H9 (cell line): ENCODE measurements around the gene TBX21. TPM values are rescaled to one million over a fixed set of nuclear protein-coding genes. Genes with fewer than 3 reads are reported as not detected.

Experiments
- DNase-seq: peaks from one replicate; pipeline ENCODE4 v3.0.0-alpha.2; 2017
- H2AFZ ChIP-seq: one replicate; pipeline ENCODE4 v1.6.1; 2013; ENCODE audit warnings: mild to moderate bottlenecking, low read length, control low read depth, moderate library complexity
- H2AK5ac ChIP-seq: 2 replicates; pipeline ENCODE4 v1.6.1; 2013; ENCODE audit warnings: low read length, control low read depth, mixed read lengths; ENCODE audit not compliant: insufficient read length
- H2BK120ac ChIP-seq: one replicate; pipeline ENCODE4 v1.6.1; 2013; ENCODE audit warnings: low read depth, mild to moderate bottlenecking, low read length, control low read depth, inconsistent platforms; ENCODE audit not compliant: poor library complexity, severe bottlenecking
- H2BK12ac ChIP-seq: 2 replicates; pipeline ENCODE4 v1.6.1; 2013; ENCODE audit warnings: low read length, control low read depth, mixed read lengths, low read depth; ENCODE audit not compliant: insufficient read length
- H2BK15ac ChIP-seq: 2 replicates; pipeline ENCODE4 v1.6.1; 2013; ENCODE audit warnings: low read depth, low read length, control low read depth
- H2BK20ac ChIP-seq: one replicate; pipeline ENCODE4 v1.6.1; 2013; ENCODE audit warnings: low read depth, mild to moderate bottlenecking, low read length, control low read depth, inconsistent platforms; ENCODE audit not compliant: poor library complexity, severe bottlenecking
- H2BK5ac ChIP-seq: 2 replicates; pipeline ENCODE4 v1.6.1; 2013; ENCODE audit warnings: low read length, control low read depth, mixed read lengths; ENCODE audit not compliant: insufficient read length
- H3K14ac ChIP-seq: 2 replicates; pipeline ENCODE4 v1.6.1; 2013; ENCODE audit warnings: low read length, control low read depth; ENCODE audit not compliant: insufficient read depth
- H3K18ac ChIP-seq: 2 replicates; pipeline ENCODE4 v1.6.1; 2013; ENCODE audit warnings: low read depth, mild to moderate bottlenecking, mixed read lengths, low read length, control low read depth; ENCODE audit not compliant: insufficient read length
- H3K23ac ChIP-seq: 2 replicates; pipeline ENCODE4 v1.6.1; 2013; ENCODE audit warnings: low read length, control low read depth, mixed read lengths, low read depth; ENCODE audit not compliant: insufficient read length
- H3K23me2 ChIP-seq: 2 replicates; pipeline ENCODE4 v1.6.1; 2013; ENCODE audit warnings: low read depth, mild to moderate bottlenecking, mixed read lengths, low read length, control low read depth; ENCODE audit not compliant: insufficient read length, poor library complexity, severe bottlenecking
- H3K27ac ChIP-seq: 2 replicates; pipeline ENCODE4 v1.5.1; 2013; ENCODE audit warnings: low read length, control low read depth, mixed read lengths, low read depth; ENCODE audit not compliant: insufficient read length
- H3K27me3 ChIP-seq: 2 replicates; pipeline ENCODE4 v1.6.1; 2013; ENCODE audit warnings: low read length, control low read depth, inconsistent platforms; ENCODE audit not compliant: insufficient read depth
- H3K4ac ChIP-seq: 2 replicates; pipeline ENCODE4 v1.6.1; 2013; ENCODE audit warnings: low read depth, mild to moderate bottlenecking, control low read depth, inconsistent platforms, low read length, moderate library complexity
- H3K4me1 ChIP-seq: 2 replicates; pipeline ENCODE4 v1.6.1; 2013; ENCODE audit warnings: low read length, control low read depth, inconsistent platforms; ENCODE audit not compliant: insufficient read depth
- H3K4me2 ChIP-seq: 2 replicates; pipeline ENCODE4 v1.6.1; 2013; ENCODE audit warnings: low read length, control low read depth, mixed read lengths; ENCODE audit not compliant: insufficient read length, insufficient read depth
- H3K56ac ChIP-seq: 2 replicates; pipeline ENCODE4 v1.6.1; 2013; ENCODE audit warnings: low read depth, mild to moderate bottlenecking, mixed read lengths, low read length, control low read depth; ENCODE audit not compliant: insufficient read length
- H3K79me1 ChIP-seq: 2 replicates; pipeline ENCODE4 v1.6.1; 2013; ENCODE audit warnings: low read depth, mild to moderate bottlenecking, moderate library complexity, low read length, control low read depth, inconsistent platforms; ENCODE audit not compliant: insufficient read depth, poor library complexity, severe bottlenecking
- H3K79me2 ChIP-seq: 2 replicates; pipeline ENCODE4 v1.6.1; 2013; ENCODE audit warnings: low read length, control low read depth, inconsistent platforms; ENCODE audit not compliant: insufficient read depth
- H3K9ac ChIP-seq: 2 replicates; pipeline ENCODE4 v1.6.1; 2013; ENCODE audit warnings: low read length, control low read depth, mixed read lengths; ENCODE audit not compliant: insufficient read length; ENCODE audit errors: extremely low read depth
- H3K9me3 ChIP-seq: one replicate; pipeline ENCODE4 v1.6.1; 2013; ENCODE audit warnings: low read depth, low read length, inconsistent platforms; ENCODE audit not compliant: control insufficient read depth
- H3T11ph ChIP-seq: one replicate; pipeline ENCODE4 v1.6.1; 2013; ENCODE audit warnings: mild to moderate bottlenecking, low read length, control low read depth, inconsistent platforms
- H4K20me1 ChIP-seq: one replicate; pipeline ENCODE4 v1.6.1; 2013; ENCODE audit not compliant: control insufficient read depth, insufficient read length, insufficient read depth
- H4K5ac ChIP-seq: 2 replicates; pipeline ENCODE4 v1.6.1; 2013; ENCODE audit warnings: low read depth, mild to moderate bottlenecking, mixed read lengths, low read length, control low read depth; ENCODE audit not compliant: insufficient read length
- H4K8ac ChIP-seq: replicated peaks from 2 replicates; pipeline ENCODE4 v1.6.1; 2013; ENCODE audit warnings: low read length, control low read depth, mixed read lengths, low read depth; ENCODE audit not compliant: insufficient read length
- H4K91ac ChIP-seq: 2 replicates; pipeline ENCODE4 v1.6.1; 2013; ENCODE audit warnings: low read depth, mild to moderate bottlenecking, moderate library complexity, mixed read lengths, low read length, control low read depth; ENCODE audit not compliant: insufficient read length
- H3K27ac Mint-ChIP-seq, 3 experiments: 2 replicates in 2 of 3; 3 replicates in 1 of 3; pipeline ENCODE4 v1.8.0; 2020 to 2021; ENCODE audit warnings: mixed read lengths in 3 of 3, mild to moderate bottlenecking in 1 of 3, moderate library complexity in 1 of 3
- H3K27me3 Mint-ChIP-seq: 2 replicates; pipeline ENCODE4 v1.8.0; 2021; ENCODE audit warnings: low read depth, mild to moderate bottlenecking, moderate library complexity, mixed read lengths
- H3K36me3 Mint-ChIP-seq, 3 experiments: 2 replicates in 2 of 3; 3 replicates in 1 of 3; pipeline ENCODE4 v1.8.0; 2020 to 2021; ENCODE audit warnings: low read depth in 3 of 3, mixed read lengths in 3 of 3; ENCODE audit not compliant: insufficient read depth in 1 of 3
- H3K4me1 Mint-ChIP-seq, 2 experiments: 2 replicates each; pipeline ENCODE4 v1.8.0; 2020; ENCODE audit warnings: mixed read lengths in 2 of 2
- H3K4me3 Mint-ChIP-seq, 2 experiments: 2 replicates in 1 of 2; 3 replicates in 1 of 2; pipeline ENCODE4 v1.8.0; 2020 to 2021; ENCODE audit warnings: mild to moderate bottlenecking in 2 of 2, mixed read lengths in 2 of 2, moderate library complexity in 1 of 2
- H3K9me3 Mint-ChIP-seq, 2 experiments: 2 replicates in 1 of 2; 3 replicates in 1 of 2; pipeline ENCODE4 v1.8.0; 2020; ENCODE audit warnings: mild to moderate bottlenecking in 2 of 2, mixed read lengths in 2 of 2, moderate library complexity in 1 of 2
- WGBS: extraction: QIAGEN DNeasy Blood & Tissue Kit; methylation state at CpG from one replicate; pipeline ENCODE4 v1.1.7; 2013; ENCODE audit warnings: missing lambda C conversion rate, low lambda C conversion rate, mixed read lengths; ENCODE audit not compliant: insufficient read length; ENCODE audit errors: extremely low coverage; 5-methylcytosine and 5-hydroxymethylcytosine counted together
- total RNA-seq: library from RNA; stranded (reverse); gene quantifications from 2 replicates; pipeline ENCODE4 v1.2.1, GENCODE V29; 2021
- TF ChIP-seq, protein P1 (sequence below): fragments of 200-600 bp; sonication (generic); conservative IDR thresholded peaks from 3 replicates; pipeline ENCODE4 v1.8.0; 2021; ENCODE audit warnings: antibody characterized with exemption, mild to moderate bottlenecking

TBX21 gene
- total RNA-seq, 1 experiment from 2014 or later = not detected

DNA sequence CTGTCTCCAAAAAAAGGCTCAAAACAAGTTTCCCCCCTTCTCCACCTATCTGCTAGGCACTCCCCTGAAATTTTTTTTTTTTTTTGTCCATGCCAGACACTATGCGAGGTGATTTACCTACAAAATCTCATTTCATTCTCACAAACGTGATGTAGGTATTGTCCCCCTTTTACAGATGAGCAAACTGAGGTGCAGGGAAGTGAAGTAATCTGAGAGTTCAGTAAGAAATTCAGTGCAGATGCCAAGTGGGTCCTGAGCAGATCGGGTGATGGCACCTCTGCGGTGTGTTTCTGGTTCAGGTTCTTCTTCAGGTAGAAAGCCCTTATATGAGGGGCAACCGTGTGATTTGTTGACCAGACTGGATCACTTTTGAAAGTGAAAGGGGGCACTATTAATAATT, 29.4 kb upstream of the TBX21 start:
- H3K9me3 Mint-ChIP-seq = no peaks in the 10 kb centered on the region
- H3K36me3 Mint-ChIP-seq = peaks cover 2 to 16% (median 5%) of the 10 kb centered on the region in 3 experiments; a peak in 5 of 7 replicates
- no peak overlapping the region for H3K14ac ChIP-seq
- H3K56ac ChIP-seq = no peak overlapping the region
- DNase-seq = no peak
- H3K4me1 Mint-ChIP-seq = peaks cover 3 to 28% of the 10 kb centered on the region in 2 experiments; a peak in 3 of 4 replicates
- H3K9ac ChIP-seq = no peak overlapping the region
- no peak overlapping the region for H3K4me3 Mint-ChIP-seq
- no peaks in the 10 kb centered on the region for H3K9me3 ChIP-seq
- H4K8ac ChIP-seq = no peak overlapping the region
- no peaks in the 10 kb centered on the region for H3K79me2 ChIP-seq
- 0 out of 7 replicates have a peak overlapping the region, but pooled peaks of 1 of the 3 experiments have one; percentile 25 for H3K27ac Mint-ChIP-seq
- H3K27me3 Mint-ChIP-seq = peaks cover under 1% of the 10 kb centered on the region; the same call in 1 of the 2 replicates
- H4K5ac ChIP-seq = no peak overlapping the region
- no peak overlapping the region for H3K27ac ChIP-seq
- H2BK12ac ChIP-seq = no peak overlapping the region
- no peak overlapping the region for H3K18ac ChIP-seq
- H3K4ac ChIP-seq = no peak overlapping the region
- no peak overlapping the region for H2BK20ac ChIP-seq
- no CpG with 5 or more reads among the region's 5 CpGs for WGBS
- H3K27me3 ChIP-seq = no peaks in the 10 kb centered on the region
- TF ChIP-seq, protein P1, sequence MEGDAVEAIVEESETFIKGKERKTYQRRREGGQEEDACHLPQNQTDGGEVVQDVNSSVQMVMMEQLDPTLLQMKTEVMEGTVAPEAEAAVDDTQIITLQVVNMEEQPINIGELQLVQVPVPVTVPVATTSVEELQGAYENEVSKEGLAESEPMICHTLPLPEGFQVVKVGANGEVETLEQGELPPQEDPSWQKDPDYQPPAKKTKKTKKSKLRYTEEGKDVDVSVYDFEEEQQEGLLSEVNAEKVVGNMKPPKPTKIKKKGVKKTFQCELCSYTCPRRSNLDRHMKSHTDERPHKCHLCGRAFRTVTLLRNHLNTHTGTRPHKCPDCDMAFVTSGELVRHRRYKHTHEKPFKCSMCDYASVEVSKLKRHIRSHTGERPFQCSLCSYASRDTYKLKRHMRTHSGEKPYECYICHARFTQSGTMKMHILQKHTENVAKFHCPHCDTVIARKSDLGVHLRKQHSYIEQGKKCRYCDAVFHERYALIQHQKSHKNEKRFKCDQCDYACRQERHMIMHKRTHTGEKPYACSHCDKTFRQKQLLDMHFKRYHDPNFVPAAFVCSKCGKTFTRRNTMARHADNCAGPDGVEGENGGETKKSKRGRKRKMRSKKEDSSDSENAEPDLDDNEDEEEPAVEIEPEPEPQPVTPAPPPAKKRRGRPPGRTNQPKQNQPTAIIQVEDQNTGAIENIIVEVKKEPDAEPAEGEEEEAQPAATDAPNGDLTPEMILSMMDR = no peak
- H3K79me1 ChIP-seq = no peaks in the 10 kb centered on the region
- no peaks in the 10 kb centered on the region for H3K23me2 ChIP-seq
- H2BK15ac ChIP-seq = no peak overlapping the region
- H2AK5ac ChIP-seq = no peak overlapping the region
- H4K91ac ChIP-seq = no peak overlapping the region
- H3K4me1 ChIP-seq = no peaks in the 10 kb centered on the region
- no peak overlapping the region for H3K4me2 ChIP-seq
- H2BK120ac ChIP-seq = no peak overlapping the region
- H4K20me1 ChIP-seq = no peaks in the 10 kb centered on the region
- H3T11ph ChIP-seq = no peak overlapping the region
- no peak overlapping the region for H2BK5ac ChIP-seq
- H2AFZ ChIP-seq = no peak overlapping the region
- H3K23ac ChIP-seq = no peak overlapping the region
